Measurements from ENCODE around the gene IP6K3. TPM values are rescaled to one million over a fixed set of nuclear protein-coding genes. Genes with fewer than 3 reads are reported as not detected.

Gene IP6K3
- total RNA-seq, 1 donor from 2014 or later, result 0.75 TPM

- Mint-ChIP-seq H3K36me3 (peaks cover 6% of the 10 kb centered on the region), H3K4me3 (no peak overlapping the region), H3K27ac (peak overlapping the region; percentile 46), H3K27me3 (no peaks in the 10 kb centered on the region), H3K9me3 (no peaks in the 10 kb centered on the region), H3K4me1 (ENCODE audit: unreplicated experiment) (peaks cover 9% of the 10 kb centered on the region)
- TF ChIP-seq CTCF (conservative IDR thresholded peaks at IDR 0.05), result no peak
- no peak for DNase-seq (ENCODE audit: extremely low spot score, unreplicated experiment)
These were observed 72.9 kb downstream of the IP6K3 start for GRCh38 chr6:33673851-33674250.

DNA sequence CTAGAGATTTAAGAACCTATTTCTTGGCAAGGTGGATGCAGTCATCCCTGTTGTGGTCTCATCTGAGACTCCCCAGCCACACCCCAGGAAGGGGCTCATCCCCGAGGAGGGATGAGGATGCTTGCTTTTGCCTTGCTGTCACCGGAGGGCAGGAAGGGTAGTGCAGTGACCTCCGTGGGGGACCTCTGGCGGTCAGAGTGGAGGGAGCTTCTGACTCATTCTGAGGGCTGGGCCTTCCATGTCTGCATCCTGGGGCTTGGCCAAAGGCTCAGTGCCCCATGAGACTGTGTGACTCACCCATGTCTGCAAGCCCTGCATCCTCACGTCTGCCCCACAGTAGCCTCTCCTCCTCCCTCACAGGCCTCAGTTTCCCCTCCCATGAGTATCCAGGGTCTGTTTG, 73.9 kb downstream of the IP6K3 start:
- peaks cover 9% of the 10 kb centered on the region for H3K36me3 Mint-ChIP-seq
- H3K4me1 Mint-ChIP-seq (ENCODE audit: unreplicated experiment), result peaks cover 6% of the 10 kb centered on the region
- no peak overlapping the region for H3K27ac Mint-ChIP-seq
- no peaks in the 10 kb centered on the region for H3K27me3 Mint-ChIP-seq
- no peaks in the 10 kb centered on the region for H3K9me3 Mint-ChIP-seq
- peak; percentile 63 for TF ChIP-seq CTCF (conservative IDR thresholded peaks at IDR 0.05)
- no peak overlapping the region for H3K4me3 Mint-ChIP-seq
- DNase-seq (ENCODE audit: extremely low spot score, unreplicated experiment), result no peak

- no peaks in the 10 kb centered on the region for H3K27me3 Mint-ChIP-seq
- H3K27ac Mint-ChIP-seq, result peak overlapping the region; percentile 62
- no peak for DNase-seq (ENCODE audit: extremely low spot score, unreplicated experiment)
- H3K36me3 Mint-ChIP-seq, result peaks cover 9% of the 10 kb centered on the region
- H3K4me3 Mint-ChIP-seq, result no peak overlapping the region
- no peak for TF ChIP-seq CTCF (conservative IDR thresholded peaks at IDR 0.05)
- H3K4me1 Mint-ChIP-seq (ENCODE audit: unreplicated experiment), result peaks cover 4% of the 10 kb centered on the region
- no peaks in the 10 kb centered on the region for H3K9me3 Mint-ChIP-seq
These were observed 75.0 kb downstream of the IP6K3 start for GRCh38 chr6:33671744-33672072.

Small RNA genes within 50 kb of the gene (microRNA-seq; reads per million reads assigned to microRNA genes)
- 5.5 reads per million, percentile 21 among the genes with 10 or more reads in this experiment for gene MIR3934

Other genes starting within 250 kb of the IP6K3 start
- 27.3 and 37.0 TPM in 2 replicates for gene BAK1, start 166.6 kb downstream of the IP6K3 start, total RNA-seq (ENCODE audit: low replicate concordance)
- gene ITPR3, start 125.6 kb downstream of the IP6K3 start, total RNA-seq (ENCODE audit: low replicate concordance), result 24.6 and 56.1 TPM in 2 replicates
- gene UQCC2, start 35.2 kb downstream of the IP6K3 start, total RNA-seq (ENCODE audit: low replicate concordance), result 79.5 and 98.8 TPM in 2 replicates
- gene LEMD2, start 42.2 kb upstream of the IP6K3 start, total RNA-seq (ENCODE audit: low replicate concordance), result 58.2 and 64.7 TPM in 2 replicates
- 0.65 and 4.6 TPM in 2 replicates for gene MLN, start 57.1 kb upstream of the IP6K3 start, total RNA-seq (ENCODE audit: low replicate concordance)